Endothelial cell of umbilical vein (primary cell): Measurements from ENCODE around the gene CUX1. TPM values are rescaled to one million over a fixed set of nuclear protein-coding genes. Genes with fewer than 3 reads are reported as not detected.

Source experiments
- BruUV-seq: library from RNA; stranded (reverse); fragments of 400-500 nt; replicated peaks from 2 replicates; lab custom pipeline; 2021; lab: Mats Ljungman, UMichigan
- CTCF ChIA-PET: fragments of 300-600, 350-600 bp; sonication (Branson Sonifier 250); formaldehyde crosslinking; loops from one replicate; lab custom pipeline; 2021; ENCODE audit warnings: antibody characterized with exemption, inconsistent platforms; lab: Charles Lee
- POLR2A ChIA-PET: fragments of 300-600, 350-600 bp; sonication (Branson Sonifier 250); formaldehyde crosslinking; loops from one replicate; lab custom pipeline; 2021; ENCODE audit warnings: antibody characterized with exemption, inconsistent platforms; lab: Charles Lee
- DNase-seq: peaks from one replicate; pipeline ENCODE4 v3.0.0-alpha.2; 2011; ENCODE audit warnings: low read depth, low spot score
- FAIRE-seq: peaks from 2 replicates; lab custom pipeline; 2011; peaks lifted over from hg19 to GRCh38; lab: Jason Lieb, UNC
- H2AFZ ChIP-seq: 2 replicates; pipeline ENCODE4 v1.6.0; 2012; ENCODE audit warnings: low read depth, low read length, control low read depth, inconsistent platforms
- H3K27ac ChIP-seq: 2 replicates; pipeline ENCODE4 v1.5.1; 2011; ENCODE audit warnings: low read depth, mild to moderate bottlenecking, control low read depth, low read length, moderate library complexity; ENCODE audit not compliant: insufficient read depth
- H3K27me3 ChIP-seq, 2 experiments: 2 replicates each; pipeline versions ENCODE4 v1.6.0 to v1.6.1; 2011; ENCODE audit warnings: low read length in 2 of 2, mixed read lengths in 1 of 2; ENCODE audit not compliant: control insufficient read depth in 2 of 2, insufficient read depth in 2 of 2
- H3K36me3 ChIP-seq, 2 experiments: 2 replicates in 1 of 2; 3 replicates in 1 of 2; pipeline ENCODE4 v1.5.1; 2011; ENCODE audit warnings: low read length in 2 of 2, mild to moderate bottlenecking in 1 of 2, moderate library complexity in 1 of 2; ENCODE audit not compliant: control insufficient read depth in 2 of 2, insufficient read depth in 2 of 2; ENCODE audit errors: extremely low read depth in 1 of 2
- H3K4me1 ChIP-seq: 3 replicates; pipeline ENCODE4 v1.5.1; 2011; ENCODE audit warnings: mild to moderate bottlenecking, low read length; ENCODE audit not compliant: control insufficient read depth, insufficient read depth; ENCODE audit errors: extremely low read depth
- H3K4me2 ChIP-seq: 2 replicates; pipeline ENCODE4 v1.6.1; 2011; ENCODE audit warnings: low read length, control low read depth, mixed read lengths; ENCODE audit not compliant: insufficient read depth
- H3K4me3 ChIP-seq, 3 experiments: fragments of 200-600 bp in 1 of 3; sonication (generic), shearing (Covaris generic) in 1 of 3; replicated peaks in 1 of 3; 2 replicates each; pipeline ENCODE4 v1.5.1; 2011 to 2016; ENCODE audit warnings: control low read depth in 3 of 3, low read length in 3 of 3, mild to moderate bottlenecking in 2 of 3, inconsistent platforms in 1 of 3, low read depth in 1 of 3, moderate library complexity in 1 of 3; ENCODE audit not compliant: insufficient read depth in 1 of 3
- H3K79me2 ChIP-seq: 2 replicates; pipeline ENCODE4 v1.6.0; 2012; ENCODE audit warnings: low read length, inconsistent platforms; ENCODE audit not compliant: control insufficient read depth, insufficient read depth
- H3K9ac ChIP-seq: replicated peaks from 2 replicates; pipeline ENCODE3; 2011; ENCODE audit warnings: low read length, control low read depth; ENCODE audit not compliant: insufficient read depth; ENCODE audit errors: extremely low read depth
- H3K9me1 ChIP-seq: replicated peaks from 3 replicates; pipeline ENCODE4 v1.6.0; 2011; ENCODE audit warnings: mild to moderate bottlenecking, low read length; ENCODE audit not compliant: control insufficient read depth, insufficient read depth; ENCODE audit errors: extremely low read depth
- H3K9me3 ChIP-seq: replicated peaks from 2 replicates; pipeline ENCODE4 v1.5.1; 2012; ENCODE audit warnings: low read length, inconsistent platforms; ENCODE audit not compliant: control insufficient read depth, insufficient read depth
- H4K20me1 ChIP-seq: replicated peaks from 2 replicates; pipeline ENCODE3; 2011; ENCODE audit warnings: mild to moderate bottlenecking, low read length; ENCODE audit not compliant: control insufficient read depth, insufficient read depth; ENCODE audit errors: extremely low read depth
- CTCF ChIP-seq, 2 donors: IDR thresholded peaks; 1 replicate in 1 of 2; 2 replicates in 1 of 2; pipeline ENCODE4 v1.5.1; 2011; ENCODE audit warnings: low read length in 2 of 2, mild to moderate bottlenecking in 2 of 2, moderate library complexity in 2 of 2, control low read depth in 1 of 2, inconsistent platforms in 1 of 2, low read depth in 1 of 2; ENCODE audit not compliant: insufficient read depth in 1 of 2; ENCODE audit errors: extremely low read depth in 1 of 2
- EZH2 ChIP-seq: IDR thresholded peaks from 2 replicates; pipeline ENCODE4 v1.6.1; 2012; ENCODE audit warnings: borderline replicate concordance, low read depth, mild to moderate bottlenecking, moderate library complexity, low read length, inconsistent platforms; ENCODE audit not compliant: severe bottlenecking
- FOS ChIP-seq: IDR thresholded peaks from 2 replicates; pipeline ENCODE4 v1.6.1; 2011; ENCODE audit warnings: mild to moderate bottlenecking, low read length, moderate library complexity, borderline replicate concordance; ENCODE audit not compliant: insufficient read depth
- GATA2 ChIP-seq: IDR thresholded peaks from 2 replicates; pipeline ENCODE4 v1.7.0; 2011; ENCODE audit warnings: low read depth, mild to moderate bottlenecking, moderate library complexity, mixed read lengths, low read length; ENCODE audit not compliant: insufficient read length, insufficient read depth
- JUN ChIP-seq: IDR thresholded peaks from 2 replicates; pipeline ENCODE4 v1.6.1; 2011; ENCODE audit warnings: borderline replicate concordance, low read depth; ENCODE audit not compliant: insufficient read length, insufficient read depth
- MAX ChIP-seq: IDR thresholded peaks from 2 replicates; pipeline ENCODE4 v1.6.1; 2011; ENCODE audit not compliant: insufficient read depth, insufficient read length
- MYC ChIP-seq: IDR thresholded peaks from one replicate; pipeline ENCODE4 v1.6.1; 2011; ENCODE audit warnings: mild to moderate bottlenecking, low read depth, low read length
- POLR2A ChIP-seq: IDR thresholded peaks from 2 replicates; pipeline ENCODE4 v1.6.1; 2012; ENCODE audit warnings: low read depth, mild to moderate bottlenecking, control low read depth, low read length
- POLR2AphosphoS5 ChIP-seq: IDR thresholded peaks from 2 replicates; pipeline ENCODE4 v1.6.1; 2012; ENCODE audit warnings: low read depth, mild to moderate bottlenecking, control low read depth, low read length, moderate library complexity; ENCODE audit not compliant: insufficient read depth
- dilution Hi-C: fragments of 300-500 bp; cut with MboI; formaldehyde crosslinking; loops from one replicate; pipeline ENCODE4 v1.15.0; 2019; ENCODE audit warnings: low sequenced_read_pairs; ENCODE audit not compliant: extremely low pct_ligation_motif_present
- intact Hi-C: fragments of 100-400 bp; cut with micrococcal nuclease; formaldehyde crosslinking; loops from one replicate; pipeline ENCODE4 v1.10.0; 2022
- polyA plus RNA-seq, 4 experiments: library from polyadenylated mRNA; depleted of rRNA in 3 of 4; stranded (reverse) in 3 of 4; unstranded in 1 of 4; fragments of >200 nt; gene quantifications; 2 replicates each; pipeline versions ENCODE4 v1.2.1 to v1.2.3, GENCODE V29; 2011 to 2012; ENCODE audit warnings: missing spikeins in 1 of 4
- total RNA-seq: library from RNA; stranded (reverse); gene quantifications from 2 replicates; pipeline ENCODE4 v1.2.3, GENCODE V29; 2021

The CUX1 gene
- total and polyA plus RNA-seq, 2 donors (not counting 3 experiments of a cell fraction or from before 2014, with no cell fraction given), result 13.8 to 49.8 TPM

GRCh38 chr7:102153599-102153946 is 336.1 kb downstream of the CUX1 start:
- Histone ChIP-seq H3K27me3 (no peaks in the 10 kb centered on the region), H3K9ac (no peak overlapping the region), H3K9me3 (no peaks in the 10 kb centered on the region), H3K4me2 (no peak overlapping the region), H3K4me3 (no peak overlapping the region), H3K36me3 (no peaks in the 10 kb centered on the region), H3K9me1 (no peaks in the 10 kb centered on the region), H3K79me2 (no peaks in the 10 kb centered on the region), H3K27ac (no peak overlapping the region), H2AFZ (no peak overlapping the region), H4K20me1 (no peaks in the 10 kb centered on the region), H3K4me1 (no peaks in the 10 kb centered on the region)
- TF ChIP-seq MYC (no peak), POLR2AphosphoS5 (no peak), JUN (no peak), GATA2 (no peak), FOS (no peak), MAX (no peak), CTCF (IDR thresholded peaks at IDR 0.05; ENCODE audit: extremely low read depth in 1 of 2, insufficient read depth in 1 of 2, low read depth in 1 of 2, low read length in 2 of 2) (no peak), EZH2 (no peak), POLR2A (no peak)
- ChIA-PET POLR2A (no interaction called here), CTCF (interaction anchor here (1.0 to 2.1 kb wide), 2 partner anchors 10 to 19 kb away, joined by 3 to 5 read pairs; no protein-coding TSS in a partner anchor)
- no peak for FAIRE-seq
- BruUV-seq, result no TSS peak
- DNase-seq, result no peak
- dilution Hi-C loops (no loop called here), intact Hi-C loops (no loop called here)
